H1 (cell line): ENCODE results near the gene NUDCD2. TPM values are rescaled to one million over a fixed set of nuclear protein-coding genes. Genes with fewer than 3 reads are reported as not detected.

Experiments used
- CTCF ChIA-PET: fragments of 300-600 bp; sonication (Branson Sonifier 250); formaldehyde crosslinking; loops from one replicate; lab custom pipeline; 2021; ENCODE audit not compliant: partially characterized antibody; lab: Charles Lee
- POLR2A ChIA-PET: fragments of 300-600 bp; sonication (Branson Sonifier 250); formaldehyde crosslinking; loops from one replicate; lab custom pipeline; 2021; ENCODE audit warnings: inconsistent platforms; ENCODE audit not compliant: partially characterized antibody; lab: Charles Lee
- DNase-seq, 2 experiments: peaks; one replicate each; pipeline versions ENCODE4 v3.0.0 to v3.0.0-alpha.2; 2010 to 2022; ENCODE audit warnings: low spot score in 2 of 2, low read depth in 1 of 2, mixed read lengths in 1 of 2
- FAIRE-seq: peaks from 2 replicates; lab custom pipeline; 2011; peaks lifted over from hg19 to GRCh38; lab: Jason Lieb, UNC
- H2AFZ ChIP-seq: 2 replicates; pipeline ENCODE4 v1.8.1; 2012; ENCODE audit warnings: low read length, inconsistent platforms
- H2AK5ac ChIP-seq: 2 replicates; pipeline ENCODE4 v1.6.1; 2013; ENCODE audit warnings: low read depth, low read length
- H2BK120ac ChIP-seq: replicated peaks from 2 replicates; pipeline ENCODE3; 2013; ENCODE audit warnings: low read depth, low read length, inconsistent platforms
- H2BK12ac ChIP-seq: 2 replicates; pipeline ENCODE4 v1.6.1; 2013; ENCODE audit warnings: low read depth, low read length
- H2BK15ac ChIP-seq: 2 replicates; pipeline ENCODE4 v1.6.1; 2013; ENCODE audit warnings: low read length
- H2BK20ac ChIP-seq: 2 replicates; pipeline ENCODE4 v1.6.1; 2013; ENCODE audit warnings: low read length
- H2BK5ac ChIP-seq: 2 replicates; pipeline ENCODE4 v1.6.1; 2013; ENCODE audit warnings: low read depth, low read length
- H3K14ac ChIP-seq: 2 replicates; pipeline ENCODE4 v1.6.1; 2013; ENCODE audit warnings: inconsistent platforms; ENCODE audit not compliant: insufficient read length
- H3K18ac ChIP-seq: 2 replicates; pipeline ENCODE4 v1.6.1; 2013; ENCODE audit warnings: low read length; ENCODE audit errors: extremely low read depth
- H3K23ac ChIP-seq: 2 replicates; pipeline ENCODE4 v1.6.1; 2013; ENCODE audit warnings: inconsistent platforms; ENCODE audit not compliant: insufficient read length
- H3K23me2 ChIP-seq: 2 replicates; pipeline ENCODE4 v1.6.1; 2013; ENCODE audit warnings: low read depth, low read length
- H3K27ac ChIP-seq: 2 replicates; pipeline ENCODE4 v1.6.1; 2011; ENCODE audit warnings: low read depth, low read length, inconsistent platforms
- H3K27me3 ChIP-seq, 4 experiments: replicated peaks in 1 of 4; 1 replicate in 1 of 4; 2 replicates in 3 of 4; pipeline versions ENCODE4 v1.6.1 to v1.8.1; 2011 to 2013; ENCODE audit warnings: low read length in 3 of 4, mild to moderate bottlenecking in 3 of 4, inconsistent platforms in 2 of 4, mixed read lengths in 2 of 4, moderate library complexity in 1 of 4; ENCODE audit not compliant: control insufficient read depth in 3 of 4, insufficient read depth in 3 of 4; ENCODE audit errors: extremely low read depth in 1 of 4
- H3K36me3 ChIP-seq, 4 experiments: 2 replicates each; pipeline versions ENCODE4 v1.6.1 to v1.8.1; 2011 to 2013; ENCODE audit warnings: mild to moderate bottlenecking in 4 of 4, low read length in 3 of 4, moderate library complexity in 2 of 4, control low read depth in 1 of 4, inconsistent platforms in 1 of 4; ENCODE audit not compliant: insufficient read depth in 4 of 4, control insufficient read depth in 2 of 4
- H3K4ac ChIP-seq: replicated peaks from 2 replicates; pipeline ENCODE3; 2013; ENCODE audit warnings: low read length, low read depth, mixed read lengths, inconsistent platforms; ENCODE audit not compliant: insufficient read length
- H3K4me1 ChIP-seq, 4 experiments: replicated peaks in 1 of 4; 1 replicate in 1 of 4; 2 replicates in 3 of 4; pipeline versions ENCODE4 v1.6.1 to v1.8.1; 2011 to 2013; ENCODE audit warnings: low read length in 3 of 4, inconsistent platforms in 2 of 4, mixed read lengths in 1 of 4; ENCODE audit not compliant: insufficient read depth in 4 of 4, control insufficient read depth in 3 of 4
- H3K4me2 ChIP-seq, 2 experiments: 2 replicates each; pipeline versions ENCODE4 v1.6.1 to v1.8.1; 2011 to 2013; ENCODE audit warnings: low read depth in 2 of 2, low read length in 2 of 2, control low read depth in 1 of 2, inconsistent platforms in 1 of 2, mild to moderate bottlenecking in 1 of 2; ENCODE audit not compliant: insufficient read depth in 1 of 2
- H3K4me3 ChIP-seq, 4 experiments: fragments of 200-600, 300-600 bp in 1 of 4; sonication (generic), shearing (Covaris generic), sonication (Bioruptor Twin) in 1 of 4; 2 replicates each; pipeline versions ENCODE4 v1.5.1 to v1.8.1; 2011 to 2016; ENCODE audit warnings: low read length in 4 of 4, low read depth in 3 of 4, control low read depth in 2 of 4, inconsistent platforms in 2 of 4, mild to moderate bottlenecking in 2 of 4, mixed read lengths in 1 of 4, moderate library complexity in 1 of 4; ENCODE audit not compliant: insufficient read depth in 2 of 4; ENCODE audit errors: extremely low read depth in 1 of 4
- H3K56ac ChIP-seq: replicated peaks from 2 replicates; pipeline ENCODE3; 2013; ENCODE audit warnings: low read depth, mild to moderate bottlenecking, mixed read lengths, low read length, inconsistent platforms; ENCODE audit not compliant: insufficient read length
- H3K79me1 ChIP-seq: 2 replicates; pipeline ENCODE4 v1.6.1; 2013; ENCODE audit warnings: low read depth, low read length, control low read depth
- H3K79me2 ChIP-seq, 2 experiments: 2 replicates each; pipeline versions ENCODE4 v1.6.1 to v1.8.1; 2012 to 2013; ENCODE audit warnings: low read length in 2 of 2, mild to moderate bottlenecking in 2 of 2, inconsistent platforms in 1 of 2; ENCODE audit not compliant: insufficient read depth in 2 of 2, control insufficient read depth in 1 of 2
- H3K9ac ChIP-seq, 4 experiments: replicated peaks in 1 of 4; 1 replicate in 1 of 4; 2 replicates in 3 of 4; pipeline versions ENCODE4 v1.6.1 to v1.8.1; 2011 to 2013; ENCODE audit warnings: low read depth in 3 of 4, low read length in 3 of 4, control low read depth in 2 of 4, mild to moderate bottlenecking in 2 of 4, moderate library complexity in 2 of 4, inconsistent platforms in 1 of 4; ENCODE audit errors: extremely low read depth in 1 of 4
- H3K9me3 ChIP-seq, 2 experiments: 2 replicates each; pipeline versions ENCODE4 v1.6.1 to v1.8.1; 2012 to 2013; ENCODE audit warnings: mild to moderate bottlenecking in 2 of 2, moderate library complexity in 2 of 2, control low read depth in 1 of 2, inconsistent platforms in 1 of 2, low read depth in 1 of 2, low read length in 1 of 2, mixed read lengths in 1 of 2; ENCODE audit not compliant: insufficient read depth in 2 of 2
- H4K20me1 ChIP-seq, 2 experiments: replicated peaks in 1 of 2; 2 replicates each; pipeline versions ENCODE3 to v1.8.1; 2011 to 2013; ENCODE audit warnings: inconsistent platforms in 2 of 2, low read length in 2 of 2, mild to moderate bottlenecking in 1 of 2; ENCODE audit not compliant: insufficient read depth in 2 of 2, control insufficient read depth in 1 of 2
- H4K5ac ChIP-seq: 2 replicates; pipeline ENCODE4 v1.6.1; 2013; ENCODE audit warnings: low read length, low read depth, mixed read lengths, inconsistent platforms; ENCODE audit not compliant: insufficient read length
- H4K8ac ChIP-seq: 2 replicates; pipeline ENCODE4 v1.8.0; 2013; ENCODE audit warnings: mild to moderate bottlenecking, moderate library complexity, low read length, inconsistent platforms; ENCODE audit not compliant: insufficient read depth; ENCODE audit errors: extremely low read depth
- H4K91ac ChIP-seq: replicated peaks from 2 replicates; pipeline ENCODE3; 2013; ENCODE audit warnings: low read length, mixed read lengths, inconsistent platforms; ENCODE audit not compliant: insufficient read length
- ATF2 ChIP-seq: IDR thresholded peaks from 2 replicates; pipeline ENCODE4 v1.6.1; 2012; ENCODE audit warnings: low read length, inconsistent platforms
- CEBPB ChIP-seq: IDR thresholded peaks from 2 replicates; pipeline ENCODE4 v1.6.1; 2012; ENCODE audit warnings: low read depth, low read length
- E2F6 ChIP-seq: IDR thresholded peaks from 2 replicates; pipeline ENCODE4 v1.6.1; 2012; ENCODE audit warnings: inconsistent platforms
- EGR1 ChIP-seq: IDR thresholded peaks from 2 replicates; pipeline ENCODE4 v1.6.1; 2011; ENCODE audit warnings: low read depth, low read length, borderline replicate concordance
- HDAC2 ChIP-seq, 2 experiments: fragments of 300-600 bp in 1 of 2; sonication (generic) in 1 of 2; IDR thresholded peaks; 2 replicates each; pipeline ENCODE4 v1.6.1; 2011 to 2012; ENCODE audit warnings: low read depth in 2 of 2, low read length in 2 of 2, mild to moderate bottlenecking in 2 of 2, moderate library complexity in 2 of 2, borderline replicate concordance in 1 of 2, inconsistent platforms in 1 of 2
- POLR2A ChIP-seq, 2 experiments: IDR thresholded peaks; 1 replicate in 1 of 2; 2 replicates in 1 of 2; pipeline ENCODE4 v1.6.1; 2011; ENCODE audit warnings: low read depth in 2 of 2, low read length in 2 of 2, mild to moderate bottlenecking in 2 of 2; ENCODE audit errors: control extremely low read depth in 1 of 2
- RXRA ChIP-seq: IDR thresholded peaks from 2 replicates; pipeline ENCODE4 v1.6.1; 2011; ENCODE audit warnings: low read depth, mild to moderate bottlenecking, low read length, moderate library complexity; ENCODE audit not compliant: insufficient read depth
- SIN3A ChIP-seq, 2 experiments: IDR thresholded peaks in 1 of 2; conservative IDR thresholded peaks in 1 of 2; 2 replicates each; pipeline ENCODE4 v1.6.1; 2011 to 2012; ENCODE audit warnings: low read length in 2 of 2, improper control_type of control experiment in 1 of 2, low read depth in 1 of 2, mild to moderate bottlenecking in 1 of 2
- SIRT6 ChIP-seq: IDR thresholded peaks from one replicate; pipeline ENCODE4 v1.7.1; 2012; ENCODE audit warnings: low read length, inconsistent platforms
- WGBS, 2 experiments: shearing (Covaris generic) in 1 of 2; methylation state at CpG; one replicate each; pipeline versions ENCODE4 v1.1.6 to v1.1.7; 2013 to 2015; ENCODE audit warnings: low lambda C conversion rate in 2 of 2, mixed read lengths in 2 of 2, inconsistent platforms in 1 of 2, low coverage in 1 of 2, missing lambda C conversion rate in 1 of 2; ENCODE audit not compliant: insufficient replicate concordance in 2 of 2, insufficient coverage in 1 of 2, insufficient read length in 1 of 2; ENCODE audit errors: extremely low coverage in 1 of 2, missing lambda C conversion rate in 1 of 2; 5-methylcytosine and 5-hydroxymethylcytosine counted together
- polyA plus RNA-seq, 7 experiments: library from polyadenylated mRNA; depleted of rRNA in 3 of 7; stranded (reverse) in 5 of 7; unstranded in 2 of 7; fragments of >200 nt in 5 of 7; fragments of 200-250 nt in 2 of 7; gene quantifications; 1 replicate in 5 of 7; 2 replicates in 1 of 7; 4 replicates in 1 of 7; pipeline versions ENCODE4 v1.2.1 to v1.2.3, GENCODE V29; 2011 to 2013; ENCODE audit warnings: missing spikeins in 2 of 7, mixed read lengths in 2 of 7
- total RNA-seq: library from RNA; stranded (reverse); fragmentation: NEBNext Ultra II Directional; extraction: Animal tissue kit (Norgen Biotek cat#: 25700); gene quantifications from 2 replicates; pipeline ENCODE4 v1.2.1, GENCODE V29; 2021

Gene NUDCD2
- total and polyA plus RNA-seq, 2 of the 8 experiments (the other 6 are each of a cell fraction or from before 2014, with no cell fraction given) = 12.2 to 59.5 TPM

DNA sequence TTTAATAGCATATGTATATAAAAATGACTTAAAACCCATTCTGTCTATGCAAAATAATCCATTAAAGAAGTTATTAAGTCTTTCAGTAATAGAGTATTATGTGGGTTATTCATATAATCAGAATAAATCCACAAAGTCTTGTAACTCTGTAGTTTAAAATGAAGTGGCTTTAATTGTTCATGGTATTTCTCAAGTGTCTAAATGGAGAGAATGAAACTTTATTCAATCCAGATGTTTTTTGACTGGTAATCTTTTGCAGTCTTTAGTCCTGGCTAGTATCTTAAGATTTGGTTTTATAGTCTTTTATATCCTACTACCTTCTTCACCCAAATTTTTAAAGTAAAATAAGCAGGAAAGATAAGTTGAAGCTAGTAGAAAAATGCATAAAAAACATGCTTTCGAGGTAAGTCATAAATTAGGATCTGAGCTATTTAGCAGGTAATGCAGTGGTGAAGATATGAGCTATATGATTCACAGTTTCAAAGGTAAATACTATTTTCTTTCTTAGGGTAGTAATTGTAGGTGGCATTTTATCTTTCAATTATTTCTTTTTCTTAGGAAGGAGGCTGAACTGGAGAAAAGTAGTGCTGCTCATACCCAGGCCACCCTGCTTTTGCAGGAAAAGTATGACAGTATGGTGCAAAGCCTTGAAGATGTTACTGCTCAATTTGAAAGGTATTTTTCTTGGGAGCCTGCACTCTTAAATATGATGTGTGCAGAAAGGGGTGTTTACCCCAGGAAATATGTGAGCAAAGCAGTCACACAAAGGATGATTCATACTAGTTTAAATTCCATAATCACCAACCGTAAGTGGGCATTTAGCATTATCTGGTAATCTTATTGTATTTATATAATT lies 18.5 kb upstream of the NUDCD2 start:
- FAIRE-seq (no peak), DNase-seq (no peak)
- no peak overlapping the region for H2BK5ac ChIP-seq
- H3K23me2 ChIP-seq = no peaks in the 10 kb centered on the region
- H3K9ac ChIP-seq = no peak overlapping the region
- no peak overlapping the region for H4K91ac ChIP-seq
- no peak overlapping the region for H3K14ac ChIP-seq
- no peak overlapping the region for H4K8ac ChIP-seq
- H3K79me1 ChIP-seq = no peaks in the 10 kb centered on the region
- H3K23ac ChIP-seq = no peak overlapping the region
- WGBS, 2 experiments = 89% methylated on average over 2 of the region's 2 CpGs; no CpG with 5 or more reads in 1 of the 2 experiments
- no peaks in the 10 kb centered on the region for H3K27me3 ChIP-seq
- no peak overlapping the region for H3K4me2 ChIP-seq
- H4K5ac ChIP-seq = no peak overlapping the region
- no peak overlapping the region for H2BK15ac ChIP-seq
- no peak overlapping the region for H2AK5ac ChIP-seq
- H3K27ac ChIP-seq = no peak overlapping the region
- no peak overlapping the region for H3K56ac ChIP-seq
- H3K4me3 ChIP-seq = no peak overlapping the region
- peaks cover 0 to 1% of the 10 kb centered on the region in 2 experiments for H4K20me1 ChIP-seq
- H3K4ac ChIP-seq = no peak overlapping the region
- peaks cover 6 to 87% (median 45%) of the 10 kb centered on the region in 4 experiments for H3K36me3 ChIP-seq
- H3K18ac ChIP-seq = no peak overlapping the region
- POLR2A ChIA-PET = interaction anchor here (1.0 to 1.3 kb wide), 2 partner anchors 10 to 38 kb away, joined by 3 to 4 read pairs; no protein-coding TSS in a partner anchor
- no peak overlapping the region for H2BK12ac ChIP-seq
- H2BK20ac ChIP-seq = no peak overlapping the region
- H3K4me1 ChIP-seq = no peaks in the 10 kb centered on the region
- H3K9me3 ChIP-seq = no peaks in the 10 kb centered on the region
- CTCF ChIA-PET = interaction anchor here (0.6 to 1.0 kb wide), 4 partner anchors 11 to 24 kb away, joined by 3 to 6 read pairs (median 3); no protein-coding TSS in a partner anchor
- no peak overlapping the region for H2BK120ac ChIP-seq
- H2AFZ ChIP-seq = no peak overlapping the region
- H3K79me2 ChIP-seq = no peaks in the 10 kb centered on the region
- TF ChIP-seq RXRA (no peak), POLR2A (IDR thresholded peaks at IDR 0.05; ENCODE audit: control extremely low read depth in 1 of 2, low read depth in 2 of 2, low read length in 2 of 2) (no peak), ATF2 (no peak), EGR1 (no peak), E2F6 (no peak), SIN3A (conservative IDR thresholded peaks at IDR 0.05 in 1 of 2, IDR thresholded peaks at IDR 0.05 in 1 of 2; ENCODE audit: low read depth in 1 of 2, low read length in 2 of 2) (no peak), SIRT6 (no peak), HDAC2 (IDR thresholded peaks at IDR 0.05; ENCODE audit: borderline replicate concordance in 1 of 2, low read depth in 2 of 2, low read length in 2 of 2) (no peak), CEBPB (no peak)
